Keratinocyte (primary cell): ENCODE results near the gene ARFIP1.

ENCODE experiments used
- EZH2 ChIP-seq: IDR thresholded peaks from one replicate; pipeline ENCODE4 v1.6.1; 2012; ENCODE audit warnings: inconsistent platforms, mild to moderate bottlenecking, low read length, moderate library complexity
- TF ChIP-seq, protein P1 (sequence below), 3 experiments: IDR thresholded peaks in 1 of 3; conservative IDR thresholded peaks in 1 of 3; optimal IDR thresholded peaks in 1 of 3; 2 replicates in 2 of 3; 3 replicates in 1 of 3; pipeline versions ENCODE3 to v1.5.1; 2011; ENCODE audit warnings: low read length in 3 of 3, mild to moderate bottlenecking in 3 of 3, moderate library complexity in 2 of 3, control low read depth in 1 of 3, inconsistent platforms in 1 of 3; ENCODE audit not compliant: insufficient read depth in 2 of 3; ENCODE audit errors: extremely low read depth in 1 of 3

- TF ChIP-seq, protein P1, sequence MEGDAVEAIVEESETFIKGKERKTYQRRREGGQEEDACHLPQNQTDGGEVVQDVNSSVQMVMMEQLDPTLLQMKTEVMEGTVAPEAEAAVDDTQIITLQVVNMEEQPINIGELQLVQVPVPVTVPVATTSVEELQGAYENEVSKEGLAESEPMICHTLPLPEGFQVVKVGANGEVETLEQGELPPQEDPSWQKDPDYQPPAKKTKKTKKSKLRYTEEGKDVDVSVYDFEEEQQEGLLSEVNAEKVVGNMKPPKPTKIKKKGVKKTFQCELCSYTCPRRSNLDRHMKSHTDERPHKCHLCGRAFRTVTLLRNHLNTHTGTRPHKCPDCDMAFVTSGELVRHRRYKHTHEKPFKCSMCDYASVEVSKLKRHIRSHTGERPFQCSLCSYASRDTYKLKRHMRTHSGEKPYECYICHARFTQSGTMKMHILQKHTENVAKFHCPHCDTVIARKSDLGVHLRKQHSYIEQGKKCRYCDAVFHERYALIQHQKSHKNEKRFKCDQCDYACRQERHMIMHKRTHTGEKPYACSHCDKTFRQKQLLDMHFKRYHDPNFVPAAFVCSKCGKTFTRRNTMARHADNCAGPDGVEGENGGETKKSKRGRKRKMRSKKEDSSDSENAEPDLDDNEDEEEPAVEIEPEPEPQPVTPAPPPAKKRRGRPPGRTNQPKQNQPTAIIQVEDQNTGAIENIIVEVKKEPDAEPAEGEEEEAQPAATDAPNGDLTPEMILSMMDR (optimal IDR thresholded peaks at IDR 0.05 in 1 of 3, IDR thresholded peaks at IDR 0.05 in 1 of 3, conservative IDR thresholded peaks at IDR 0.05 in 1 of 3; ENCODE audit: extremely low read depth in 1 of 3, insufficient read depth in 2 of 3, low read length in 3 of 3): no peak
- TF ChIP-seq EZH2: no peak
These were observed 45.6 kb upstream of the ARFIP1 start for GRCh38 chr4:152734015-152734698.
